Activated CD4-positive, alpha-beta T cell treated with anti-CD3 and anti-CD28 coated beads, Interleukin-2, amount 50 U/mL, for 48 hours (primary cell): ENCODE measurements around the gene SOHLH1.
"Not testable (repeated sequence)": the region's sequence is repeated elsewhere in the genome, so short reads cannot be mapped to it uniquely, and the experiment has no call there.

Experiments used
- DNase-seq, 2 experiments: peaks; one replicate each; pipeline ENCODE4 v3.0.0-alpha.2; 2020

Gene SOHLH1

GRCh38 chr9:135676891-135677290 is 22.4 kb downstream of the SOHLH1 start:
- DNase-seq, result no peak

GRCh38 chr9:135674977-135675376 is 24.3 kb downstream of the SOHLH1 start:
- DNase-seq, result no peak

GRCh38 chr9:135673941-135674340 is 25.3 kb downstream of the SOHLH1 start:
- no peak for DNase-seq

GRCh38 chr9:135672786-135673185 is 26.5 kb downstream of the SOHLH1 start:
- DNase-seq, result not testable (repeated sequence)

- no peak for DNase-seq
Observed at GRCh38 chr9:135671591-135672041, 27.7 kb downstream of the SOHLH1 start.

- DNase-seq, result no peak
Observed at GRCh38 chr9:135670721-135671590, 28.3 kb downstream of the SOHLH1 start.

- no peak for DNase-seq
Observed at GRCh38 chr9:135669616-135670285, 29.5 kb downstream of the SOHLH1 start.

GRCh38 chr9:135669018-135669417 is 30.3 kb downstream of the SOHLH1 start:
- DNase-seq, result not testable (repeated sequence)

GRCh38 chr9:135667463-135668001 is 31.7 kb downstream of the SOHLH1 start:
- no peak for DNase-seq

GRCh38 chr9:135666534-135667462 is 32.5 kb downstream of the SOHLH1 start:
- no peak for DNase-seq

GRCh38 chr9:135665795-135666189 is 33.5 kb downstream of the SOHLH1 start:
- DNase-seq, result no peak

- DNase-seq, result no peak
Observed at GRCh38 chr9:135664801-135665794, 34.2 kb downstream of the SOHLH1 start.

- no peak for DNase-seq
Observed at GRCh38 chr9:135664266-135664665, 35.0 kb downstream of the SOHLH1 start.

GRCh38 chr9:135663857-135664256 is 35.4 kb downstream of the SOHLH1 start:
- DNase-seq, result no peak

GRCh38 chr9:135663451-135663770 is 35.9 kb downstream of the SOHLH1 start:
- no peak for DNase-seq

- DNase-seq, result no peak
Observed at GRCh38 chr9:135662758-135663450, 36.4 kb downstream of the SOHLH1 start, which contains the start of gene LCN9. LCN9 (plus strand) TSS chr9:135663309; CDS start chr9:135663322, 13 bp downstream.

- no peak for DNase-seq
Observed at GRCh38 chr9:135661816-135662560, 37.3 kb downstream of the SOHLH1 start.

GRCh38 chr9:135660407-135660806 is 38.9 kb downstream of the SOHLH1 start:
- no peak for DNase-seq

- no peak for DNase-seq
Observed at GRCh38 chr9:135659252-135659651, 40.0 kb downstream of the SOHLH1 start.

- no peak for DNase-seq
Observed at GRCh38 chr9:135657416-135657815, 41.9 kb downstream of the SOHLH1 start.
